Measurements from ENCODE around the gene LILRB1.
"Not testable (repeated sequence)": the region's sequence is repeated elsewhere in the genome, so short reads cannot be mapped to it uniquely, and the experiment has no call there.

Gene LILRB1

DNA sequence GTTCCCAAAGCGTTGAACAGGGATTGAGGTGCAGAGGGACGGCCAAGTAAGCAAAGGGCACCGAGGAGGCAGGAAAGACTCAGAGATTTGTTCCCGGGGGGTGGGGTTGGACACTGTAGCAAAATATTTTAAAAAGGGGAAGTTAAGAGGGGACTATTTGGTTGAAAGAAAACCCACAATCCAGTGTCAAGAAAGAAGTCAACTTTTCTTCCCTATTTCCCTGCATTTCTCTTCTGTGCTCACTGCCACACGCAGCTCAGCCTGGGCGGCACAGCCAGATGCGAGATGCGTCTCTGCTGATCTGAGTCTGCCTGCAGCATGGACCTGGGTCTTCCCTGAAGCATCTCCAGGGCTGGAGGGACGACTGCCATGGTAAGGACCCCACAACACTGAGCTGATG, at the start of gene LILRB1:
Gene LILRB1, plus strand, starts transcription at position 223 of the 400 bp plus-strand sequence. CDS start 590 bp downstream, outside the sequence.
- DNase-seq = not testable (repeated sequence)

DNA sequence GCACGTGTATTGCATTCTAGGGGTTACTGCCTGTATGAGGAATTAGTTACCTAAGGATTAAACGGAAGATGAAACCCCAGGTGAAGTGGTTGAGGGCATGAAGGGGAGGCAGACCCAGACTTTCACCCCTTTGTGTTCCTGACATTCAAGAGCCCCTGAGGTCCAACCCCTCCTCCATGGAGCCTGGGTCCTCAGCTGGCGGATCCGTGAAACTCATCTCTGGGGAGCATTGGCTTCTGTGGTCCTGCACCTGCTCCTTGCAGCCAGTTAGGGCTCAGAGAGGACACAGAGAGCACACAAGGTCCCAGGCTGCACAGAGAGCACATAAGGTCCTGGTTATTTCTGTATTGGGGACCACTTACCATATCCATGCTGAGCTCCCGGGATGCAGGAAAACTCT, 43.9 kb upstream of the LILRB1 start:
- DNase-seq = no peak

DNA sequence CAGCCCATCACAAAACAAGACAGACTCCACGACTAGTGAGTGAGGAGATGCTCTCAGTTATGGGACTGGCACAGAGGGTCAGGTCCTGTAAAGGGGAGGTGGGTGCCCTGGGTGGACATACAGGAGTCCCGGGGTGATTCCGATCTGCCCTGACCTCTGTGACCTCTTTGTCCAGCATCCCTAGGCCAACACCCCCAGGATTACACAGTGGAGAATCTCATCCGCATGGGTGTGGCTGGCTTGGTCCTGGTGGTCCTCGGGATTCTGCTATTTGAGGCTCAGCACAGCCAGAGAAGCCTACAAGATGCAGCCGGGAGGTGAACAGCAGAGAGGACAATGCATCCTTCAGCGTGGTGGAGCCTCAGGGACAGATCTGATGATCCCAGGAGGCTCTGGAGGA, 43.3 kb upstream of the LILRB1 start:
- DNase-seq = no peak

DNA sequence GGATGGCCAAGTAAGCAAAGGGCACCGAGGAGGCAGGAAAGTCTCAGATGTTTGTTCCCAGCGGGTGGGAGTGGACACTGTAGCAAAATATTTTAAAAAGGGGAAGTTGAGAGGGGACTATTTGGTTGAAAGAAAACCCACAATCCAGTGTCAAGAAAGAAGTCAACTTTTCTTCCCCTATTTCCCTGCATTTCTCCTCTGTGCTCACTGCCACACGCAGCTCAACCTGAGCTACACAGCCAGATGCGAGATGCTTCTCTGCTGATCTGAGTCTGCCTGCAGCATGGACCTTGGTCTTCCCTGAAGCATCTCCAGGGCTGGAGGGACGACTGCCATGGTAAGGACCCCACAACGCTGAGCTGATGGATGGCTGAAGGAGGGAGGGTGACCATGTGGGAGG, 36.8 kb upstream of the LILRB1 start, which contains the start of gene LILRA1:
Gene LILRA1, plus strand, starts transcription at position 188 of the 400 bp plus-strand sequence. CDS start 613 bp downstream, outside the sequence.
- DNase-seq = not testable (repeated sequence)

DNA sequence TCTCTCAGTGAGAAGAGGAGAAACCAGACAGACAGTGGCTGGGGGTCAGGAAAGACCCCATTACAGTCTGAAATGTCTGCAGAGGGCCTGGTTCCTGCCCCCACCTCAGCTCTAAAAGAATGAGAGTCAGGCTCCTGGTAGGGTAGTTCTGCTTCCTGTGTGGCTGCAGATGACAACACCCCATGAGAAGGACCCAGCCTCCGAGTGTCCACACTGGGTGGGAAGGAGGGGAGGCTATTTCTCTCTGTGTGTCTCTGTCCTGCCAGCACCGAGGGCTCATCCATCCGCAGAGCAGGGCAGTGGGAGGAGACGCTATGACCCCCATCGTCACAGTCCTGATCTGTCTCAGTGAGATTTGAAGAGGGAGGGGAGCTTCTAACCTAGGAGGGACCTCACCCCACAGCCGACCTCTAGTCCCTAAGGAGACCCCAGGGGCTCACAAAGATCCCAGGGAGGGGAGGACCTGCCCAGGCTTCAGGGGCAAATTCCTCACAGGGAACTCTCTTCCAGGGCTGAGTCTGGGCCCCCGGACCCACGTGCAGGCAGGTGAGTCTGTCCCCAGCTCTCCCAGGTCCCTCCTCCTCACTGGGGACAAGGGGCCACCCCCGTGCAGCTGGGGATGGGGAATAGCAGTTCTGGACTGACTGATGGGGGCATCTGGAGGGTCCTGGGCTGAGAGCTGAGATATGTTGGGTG, 36.2 kb upstream of the LILRB1 start:
- not testable (repeated sequence) for DNase-seq

DNA sequence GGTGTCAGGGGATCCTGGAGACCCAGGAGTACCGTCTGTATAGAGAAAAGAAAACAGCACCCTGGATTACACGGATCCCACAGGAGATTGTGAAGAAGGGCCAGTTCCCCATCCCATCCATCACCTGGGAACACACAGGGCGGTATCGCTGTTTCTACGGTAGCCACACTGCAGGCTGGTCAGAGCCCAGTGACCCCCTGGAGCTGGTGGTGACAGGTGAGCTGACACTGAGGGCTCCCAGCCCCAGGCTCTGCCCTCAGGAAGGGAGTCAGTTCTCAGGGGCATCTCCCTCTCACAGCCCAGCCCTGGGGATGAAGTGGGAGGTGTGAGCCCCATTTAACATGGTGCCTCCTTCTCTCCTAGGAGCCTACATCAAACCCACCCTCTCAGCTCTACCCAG, 35.5 kb upstream of the LILRB1 start:
- no peak for DNase-seq

DNA sequence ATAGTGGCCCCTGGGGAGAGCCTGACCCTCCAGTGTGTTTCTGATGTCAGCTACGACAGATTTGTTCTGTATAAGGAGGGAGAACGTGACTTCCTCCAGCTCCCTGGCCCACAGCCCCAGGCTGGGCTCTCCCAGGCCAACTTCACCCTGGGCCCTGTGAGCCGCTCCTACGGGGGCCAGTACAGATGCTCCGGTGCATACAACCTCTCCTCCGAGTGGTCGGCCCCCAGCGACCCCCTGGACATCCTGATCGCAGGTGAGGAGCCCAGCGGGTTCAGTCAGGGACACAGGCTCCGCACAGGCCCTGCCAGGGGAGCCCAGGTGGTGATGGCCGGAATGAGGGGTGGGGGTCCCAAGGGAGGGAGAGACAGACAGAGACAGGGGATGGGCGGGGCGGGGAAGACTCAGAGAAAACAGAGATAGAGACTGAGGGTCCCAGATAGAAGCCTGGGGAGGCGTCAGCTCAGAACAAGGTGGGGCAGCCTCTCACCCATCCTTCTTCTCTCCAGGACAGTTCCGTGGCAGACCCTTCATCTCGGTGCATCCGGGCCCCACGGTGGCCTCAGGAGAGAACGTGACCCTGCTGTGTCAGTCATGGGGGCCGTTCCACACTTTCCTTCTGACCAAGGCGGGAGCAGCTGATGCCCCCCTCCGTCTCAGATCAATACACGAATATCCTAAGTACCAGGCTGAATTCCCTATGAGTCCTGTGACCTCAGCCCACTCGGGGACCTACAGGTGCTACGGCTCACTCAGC, 34.4 kb upstream of the LILRB1 start:
- not testable (repeated sequence) for DNase-seq

DNA sequence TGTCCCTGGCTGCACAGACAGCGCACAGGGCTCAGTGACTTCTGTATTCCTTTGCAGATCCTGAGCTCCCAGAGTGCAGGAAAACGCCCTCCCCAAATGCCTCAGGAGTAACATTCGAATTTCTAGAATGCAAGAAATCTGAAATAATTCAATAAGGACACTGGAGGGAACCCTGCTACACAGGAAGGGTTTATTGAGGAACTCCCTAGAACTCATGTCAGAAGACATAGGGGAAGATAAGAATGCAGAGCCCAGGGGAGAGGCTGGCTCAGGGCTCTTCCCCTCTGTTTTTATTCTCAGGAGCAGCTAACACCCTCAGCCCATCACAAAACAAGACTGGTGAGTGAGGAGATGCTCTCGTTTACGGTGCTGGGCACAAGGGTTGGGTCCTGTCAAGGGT, 30.1 kb upstream of the LILRB1 start:
- DNase-seq = no peak

DNA sequence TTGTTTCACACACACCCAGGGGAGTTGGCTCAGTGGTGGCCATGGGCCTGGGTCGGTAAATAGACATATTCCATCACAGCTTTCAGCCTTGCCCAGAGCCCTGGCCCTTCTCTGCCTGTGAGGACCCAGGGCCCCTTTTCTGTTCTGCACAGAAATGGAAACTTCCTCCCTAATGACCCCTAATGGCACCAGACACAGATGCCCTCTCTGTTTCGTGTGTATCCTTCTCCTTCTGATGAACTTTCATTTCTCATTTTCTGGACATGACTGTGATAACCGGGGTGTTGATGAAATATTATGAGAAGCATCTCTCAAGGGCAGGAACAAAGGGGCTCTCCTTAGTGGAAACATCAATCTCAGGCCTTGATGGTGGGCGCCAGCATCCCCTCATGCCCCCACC, 24.1 kb upstream of the LILRB1 start:
- no peak for DNase-seq

DNA sequence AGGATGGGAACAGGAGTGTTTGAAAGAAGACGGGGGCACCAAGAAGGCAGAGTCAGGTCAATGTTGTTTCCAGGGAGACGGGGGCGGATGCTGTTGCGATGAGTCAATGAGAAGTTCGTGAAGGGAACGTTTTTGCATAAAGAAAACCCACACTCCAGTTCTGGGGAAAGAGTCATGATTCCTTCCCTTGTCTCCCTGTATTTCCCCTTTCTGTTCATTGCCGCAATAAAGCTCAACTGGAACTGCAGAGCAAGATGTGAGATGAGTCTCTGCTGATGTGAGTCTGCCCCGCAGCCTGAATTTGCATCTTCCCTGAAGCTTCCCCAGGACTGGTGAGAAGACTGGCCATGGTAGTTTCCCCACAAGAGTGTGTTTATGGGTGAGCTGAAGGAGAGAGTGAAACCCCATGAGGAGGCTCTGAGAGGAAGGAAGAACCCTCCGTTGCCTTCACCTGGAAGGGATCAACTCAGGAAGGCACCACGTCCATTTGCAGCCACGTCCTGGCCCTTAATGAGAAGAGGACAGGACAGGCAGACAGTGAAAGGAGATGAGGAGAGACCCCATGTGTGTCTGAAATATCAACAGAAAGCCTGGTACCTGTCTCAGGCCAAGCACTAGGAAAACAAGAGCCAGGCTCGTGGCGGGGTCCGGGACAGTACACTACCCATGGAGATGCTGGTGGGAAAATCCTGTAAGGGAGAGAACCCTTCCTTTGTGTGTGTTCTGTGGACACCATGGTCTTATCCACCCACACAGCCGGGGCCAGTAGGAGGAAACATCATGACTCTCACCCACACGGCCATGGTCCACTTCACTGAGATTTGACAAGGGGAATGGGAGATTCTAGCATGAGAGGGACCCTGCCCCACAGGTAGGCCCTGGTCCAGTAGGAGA, 23.1 kb upstream of the LILRB1 start:
- DNase-seq = no peak

DNA sequence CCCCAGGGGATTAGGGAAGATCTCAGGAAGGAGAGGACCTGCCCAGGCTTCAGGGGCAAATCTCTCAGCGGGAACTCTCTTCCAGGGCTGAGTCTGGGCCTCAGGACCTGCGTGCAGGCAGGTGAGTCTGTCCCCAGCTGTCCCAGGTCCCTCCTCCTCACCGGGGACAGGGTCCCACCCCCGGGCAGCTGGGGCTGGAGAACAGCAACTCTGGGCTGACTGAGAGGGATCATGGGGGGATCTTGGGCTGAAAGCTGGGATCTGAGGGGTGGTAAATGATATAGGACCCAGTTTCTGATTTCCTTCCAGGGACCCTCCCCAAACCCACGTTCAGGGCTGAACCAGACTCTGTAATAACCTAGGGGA, 22.5 kb upstream of the LILRB1 start:
- no peak for DNase-seq

DNA sequence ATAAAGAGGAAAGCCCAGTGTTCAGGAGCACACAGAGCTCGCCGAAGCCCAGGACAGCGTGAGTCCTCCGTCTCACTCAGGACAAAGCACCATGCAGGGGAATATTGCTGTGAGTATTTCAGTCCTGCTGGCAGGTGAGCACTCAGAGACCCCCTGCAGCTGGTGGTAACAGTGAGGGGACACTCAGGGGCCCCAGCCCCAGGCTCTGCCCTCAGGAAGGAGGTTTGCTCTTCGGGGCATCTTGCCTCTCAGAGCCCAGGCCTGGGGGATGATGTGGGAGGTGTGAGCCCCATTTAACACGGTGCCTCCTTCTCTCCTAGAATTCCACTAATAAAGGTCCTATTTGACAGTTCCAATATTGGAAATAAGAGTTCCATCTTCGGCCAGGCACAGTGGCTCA, 22.1 kb upstream of the LILRB1 start:
- no peak for DNase-seq

DNA sequence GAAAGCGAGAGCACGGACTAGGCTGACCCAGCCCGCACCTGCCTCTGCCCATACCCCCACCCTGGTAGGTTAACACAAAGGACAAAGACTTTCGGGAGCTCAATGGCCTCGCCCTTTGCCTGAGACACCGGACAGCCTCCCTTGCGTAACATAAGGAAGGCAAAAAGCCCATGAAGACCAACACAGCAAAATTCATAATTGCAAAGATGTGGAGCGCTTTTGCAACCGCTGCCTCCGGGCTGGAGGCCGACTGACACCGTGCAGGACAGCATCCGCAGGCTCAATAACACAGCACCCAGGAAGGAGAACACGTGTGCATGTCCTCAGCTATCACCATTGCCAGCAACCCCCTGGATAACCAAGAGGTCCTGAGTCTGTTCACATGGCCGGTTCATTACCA, 21.5 kb upstream of the LILRB1 start:
- no peak for DNase-seq

DNA sequence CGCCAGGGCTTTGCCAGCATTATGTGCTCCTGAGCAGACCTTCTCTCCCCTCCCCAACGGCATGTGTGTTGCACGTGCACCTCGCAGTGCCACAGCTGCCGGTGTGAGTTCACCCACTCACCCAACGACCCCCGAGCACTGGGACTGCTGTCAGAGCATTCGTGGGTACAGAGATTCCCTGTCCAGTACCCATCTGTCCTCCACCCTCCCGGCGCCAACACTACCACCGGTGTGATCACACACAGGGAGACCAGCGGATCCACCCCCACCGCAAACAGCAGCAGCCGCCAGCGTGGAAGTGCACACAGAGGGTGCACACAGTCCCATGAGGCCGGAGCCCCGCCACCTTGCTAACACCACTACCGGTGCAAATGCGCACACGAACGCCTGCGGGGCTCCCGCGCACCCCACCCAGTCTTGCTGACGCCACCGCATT, 20.9 kb upstream of the LILRB1 start:
- no peak for DNase-seq

DNA sequence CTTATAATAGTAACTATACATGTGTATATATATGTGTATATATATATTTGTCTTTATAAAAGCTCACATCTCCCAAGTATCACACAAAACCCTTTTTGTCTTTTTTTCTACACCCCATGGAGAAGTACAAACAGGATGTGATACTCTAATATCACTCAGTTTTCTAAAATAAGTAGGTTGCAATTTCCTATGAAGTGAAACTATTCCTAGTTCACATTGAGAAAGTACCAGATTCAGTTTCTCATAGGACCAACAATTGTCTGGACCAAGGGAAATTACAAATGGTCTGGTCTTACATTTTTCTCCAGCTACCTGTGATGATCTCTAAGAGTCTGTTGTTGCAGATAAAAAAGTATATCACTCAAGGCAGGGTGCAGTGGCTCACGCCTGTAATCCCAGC, 17.9 kb upstream of the LILRB1 start:
- no peak for DNase-seq

DNA sequence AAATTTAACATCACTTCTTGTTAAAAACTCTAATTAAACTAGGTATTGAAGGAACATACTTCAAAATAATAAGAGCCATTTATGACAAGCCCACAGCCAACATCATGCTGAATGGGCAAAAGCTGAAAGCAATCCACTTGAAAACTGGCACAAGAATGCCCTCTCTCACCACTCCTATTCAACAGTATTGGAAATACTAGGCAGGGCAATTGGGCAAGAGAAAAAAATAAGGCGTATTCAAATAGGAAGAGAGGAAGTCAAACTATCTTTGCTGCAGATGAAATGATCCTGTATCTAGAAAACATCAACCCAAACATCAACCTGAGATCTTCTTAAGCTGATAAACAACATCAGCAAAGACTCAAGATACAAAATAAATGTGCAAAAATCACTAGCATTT, 15.6 kb upstream of the LILRB1 start:
- no peak for DNase-seq

DNA sequence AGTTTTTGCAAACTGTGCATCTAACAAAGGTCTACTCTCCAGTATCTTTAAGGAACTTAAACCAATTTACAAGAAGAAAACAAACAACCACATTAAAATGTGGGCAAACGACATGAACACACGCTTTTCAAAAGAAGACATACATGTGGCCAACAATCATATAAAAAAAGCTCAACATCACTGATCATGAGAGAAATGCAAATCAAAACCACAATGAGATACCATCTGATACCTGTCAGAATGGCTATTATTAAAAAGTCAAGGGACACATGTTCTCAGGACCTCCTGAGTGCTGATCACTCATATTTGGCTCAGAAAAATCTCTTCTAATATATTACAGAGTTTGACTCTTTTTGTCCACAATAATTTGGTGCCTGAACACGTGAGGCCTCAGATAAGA, 14.2 kb upstream of the LILRB1 start:
- no peak for DNase-seq

DNA sequence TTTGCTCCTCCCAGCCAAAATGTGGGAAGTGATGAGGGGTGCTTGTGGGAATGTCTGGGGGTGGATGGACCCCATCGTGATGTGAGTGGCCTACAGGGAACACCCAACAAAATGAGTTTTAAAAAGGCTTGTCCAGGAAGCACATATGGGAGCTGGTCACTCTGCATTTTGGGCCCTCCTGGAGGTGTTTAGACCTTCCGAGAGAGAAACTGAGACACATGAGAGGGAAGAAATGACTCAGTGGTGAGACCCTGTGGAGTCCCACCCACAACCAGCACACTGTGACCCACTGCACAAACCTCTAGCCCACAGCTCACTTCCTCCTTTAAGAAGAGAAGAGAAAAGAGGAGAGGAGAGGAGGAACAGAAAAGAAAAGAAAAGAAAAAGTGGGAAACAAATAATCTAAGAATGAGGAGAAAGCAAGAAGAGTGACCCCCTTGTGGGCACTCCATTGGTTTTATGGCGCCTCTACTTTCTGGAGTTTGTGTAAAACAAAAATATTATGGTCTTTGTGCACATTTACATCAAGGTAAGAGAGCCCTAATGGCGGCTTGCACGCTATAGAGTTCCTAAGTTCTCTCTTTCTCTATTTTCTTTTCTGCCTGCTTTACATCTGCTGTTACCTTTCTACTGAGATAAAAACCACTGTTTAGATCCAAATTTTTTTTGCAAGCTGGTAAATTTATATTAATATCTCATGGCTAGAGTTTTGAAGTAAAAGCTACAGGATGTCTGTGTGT, 13.3 kb upstream of the LILRB1 start:
- no peak for DNase-seq

DNA sequence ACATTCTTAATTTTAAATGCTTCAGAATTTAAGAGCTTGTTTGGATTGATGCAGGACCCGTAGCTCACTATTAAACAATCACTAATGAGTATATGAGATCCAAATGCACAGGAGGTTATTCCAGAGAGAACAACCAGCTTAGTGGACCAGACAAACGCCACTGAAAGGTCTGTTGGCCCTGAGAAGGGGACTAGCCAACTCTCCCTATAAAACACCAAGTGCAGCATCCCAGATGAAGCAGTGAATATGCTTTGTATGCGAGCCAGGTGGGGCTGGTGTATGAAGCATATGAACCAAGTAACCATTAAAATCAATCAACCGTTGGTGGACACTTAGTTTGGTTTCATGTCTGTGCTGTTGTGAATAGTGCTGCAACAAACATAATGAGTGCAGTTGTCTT, 9.8 kb upstream of the LILRB1 start:
- DNase-seq = no peak

DNA sequence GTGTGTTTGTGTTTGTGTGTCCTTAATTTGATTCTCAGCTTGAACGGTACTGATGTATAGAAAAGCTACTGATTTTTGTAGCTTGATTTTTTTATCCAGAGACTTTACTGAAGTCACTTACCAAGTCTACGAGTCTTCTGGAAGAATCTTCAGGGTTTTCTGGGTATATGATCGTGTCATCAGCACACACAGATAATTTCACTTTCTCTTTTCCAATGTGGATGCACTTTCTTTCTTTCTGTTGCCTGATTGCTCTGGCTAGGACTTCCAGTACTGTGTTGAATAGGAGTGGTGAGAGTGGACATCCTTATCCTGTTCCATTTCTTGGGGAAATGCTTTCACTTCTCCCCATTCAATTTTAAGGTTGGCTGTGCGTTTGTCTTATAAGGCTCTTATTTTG, 7.9 kb upstream of the LILRB1 start:
- DNase-seq = no peak

DNA sequence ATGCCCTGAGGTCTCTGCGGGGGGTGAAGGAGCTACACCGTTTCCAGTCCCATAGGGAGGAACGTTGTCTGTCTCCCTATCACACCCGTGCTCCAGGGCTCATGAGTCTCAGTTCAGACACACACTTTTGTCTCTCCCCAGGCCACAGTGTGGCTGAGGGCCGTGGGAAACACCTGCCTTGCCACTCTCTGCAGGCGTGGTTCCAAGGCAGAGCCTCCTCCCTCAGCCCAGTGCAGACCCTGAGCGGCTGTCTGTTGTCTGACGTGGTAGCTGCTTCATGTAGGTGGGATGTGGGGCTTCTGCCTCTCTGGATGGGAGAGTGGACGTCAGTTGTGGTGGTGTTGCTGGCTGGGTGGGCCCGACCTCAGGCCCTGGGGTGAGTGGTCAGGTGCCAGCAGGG, 6.0 kb upstream of the LILRB1 start:
- DNase-seq = not testable (repeated sequence)

DNA sequence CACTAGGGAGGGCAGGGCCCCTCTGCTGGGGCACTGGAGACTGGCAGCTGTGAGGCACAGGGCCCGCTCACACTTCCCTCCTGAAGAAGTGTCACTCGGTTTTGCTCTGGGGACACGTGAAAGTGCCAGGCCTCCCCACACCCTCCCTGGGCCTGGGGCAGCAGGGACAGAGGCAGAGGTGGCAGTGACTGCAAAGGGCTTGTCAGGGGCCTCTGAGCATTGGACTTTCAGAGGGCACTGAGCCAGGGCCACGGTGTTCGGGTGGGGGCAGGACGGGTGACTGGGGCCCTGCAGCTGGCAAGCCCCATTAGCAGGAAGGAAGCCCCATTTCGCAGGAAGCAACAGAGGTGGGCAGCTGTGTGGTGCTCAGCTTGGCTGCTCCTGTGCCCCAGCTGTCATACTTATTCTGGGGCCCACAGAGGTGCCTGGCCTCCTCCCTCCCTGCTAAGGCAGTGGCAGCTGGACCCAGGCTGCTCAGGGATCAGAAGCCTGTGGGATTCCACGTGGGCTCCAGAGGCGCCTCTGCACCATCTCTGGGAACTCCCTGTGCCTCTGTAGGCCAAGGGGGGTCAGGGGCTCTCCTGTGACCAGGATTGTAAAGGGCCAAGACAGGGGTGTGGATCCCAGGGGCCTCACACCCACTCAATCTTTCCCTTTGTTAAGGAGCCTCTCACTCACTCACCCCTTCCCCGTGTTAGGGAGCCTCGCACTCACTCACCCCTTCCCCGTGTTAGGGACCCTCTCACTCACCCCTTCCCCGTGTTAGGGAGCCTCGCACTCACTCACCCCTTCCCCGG, 5.2 kb upstream of the LILRB1 start:
- not testable (repeated sequence) for DNase-seq
